Prostate gland (tissue), 2 donors: ENCODE results near the gene RALGPS2. TPM values are rescaled to one million over a fixed set of nuclear protein-coding genes. Genes with fewer than 3 reads are reported as not detected.
"Not testable (repeated sequence)": the region's sequence is repeated elsewhere in the genome, so short reads cannot be mapped to it uniquely, and the experiment has no call there.

ENCODE experiments used
- DNase-seq: peaks from one replicate; pipeline ENCODE4 v3.0.0-alpha.2; 2019; ENCODE audit warnings: low spot score
- H3K27ac ChIP-seq, 2 donors: fragments of 200-600 bp; sonication (generic); 2 replicates each; pipeline ENCODE4 v1.5.1; 2017 to 2019
- H3K27me3 ChIP-seq: fragments of 200-600 bp; sonication (generic); replicated peaks from 2 replicates; pipeline ENCODE4 v1.5.1; 2019; ENCODE audit not compliant: insufficient read depth
- H3K36me3 ChIP-seq, 2 donors: fragments of 200-600 bp; sonication (generic); 1 replicate in 1 of 2; 2 replicates in 1 of 2; pipeline versions ENCODE4 v1.5.1 to v1.8.1; 2017 to 2019
- H3K4me1 ChIP-seq: fragments of 200-600 bp; sonication (generic); replicated peaks from 2 replicates; pipeline ENCODE4 v1.5.1; 2019
- H3K4me3 ChIP-seq, 2 donors: fragments of 200-600 bp; sonication (generic); 2 replicates each; pipeline ENCODE4 v1.5.1; 2017 to 2019
- H3K9me3 ChIP-seq: fragments of 200-600 bp; sonication (generic); 2 replicates; pipeline ENCODE4 v1.5.1; 2017
- CTCF ChIP-seq, 4 experiments: fragments of 200-600 bp in 2 of 4; fragments of 450-650 bp in 2 of 4; sonication (generic) in 2 of 4; IDR thresholded peaks; 1 replicate in 3 of 4; 2 replicates in 1 of 4; pipeline ENCODE4 v1.5.1; 2016 to 2019; ENCODE audit warnings: antibody characterized with exemption in 4 of 4, mild to moderate bottlenecking in 2 of 4, moderate library complexity in 2 of 4
- POLR2A ChIP-seq: fragments of 450-650 bp; IDR thresholded peaks from one replicate; pipeline ENCODE4 v1.6.1; 2016; ENCODE audit warnings: antibody characterized with exemption, mild to moderate bottlenecking
- POLR2AphosphoS5 ChIP-seq: sonication (generic); formaldehyde crosslinking; IDR thresholded peaks from one replicate; pipeline ENCODE4 v1.6.1; 2017; ENCODE audit warnings: antibody characterized with exemption
- WGBS: methylation state at CpG from one replicate; pipeline ENCODE4 v1.1.5; 2018; 5-methylcytosine and 5-hydroxymethylcytosine counted together
- intact Hi-C: fragments of 100-400 bp; cut with DNase I; formaldehyde crosslinking; loops from one replicate; pipeline ENCODE4 v1.14.2; 2022
- total RNA-seq, 2 donors: library from RNA; depleted of rRNA; stranded (reverse); fragments of >200 nt; gene quantifications; one replicate each; pipeline ENCODE4 v1.1.0, GENCODE V29; 2016

RALGPS2 gene
- total RNA-seq, 2 donors from 2014 or later: 25.6 to 26.2 TPM

- no peak overlapping the region for H3K27ac ChIP-seq
- H3K36me3 ChIP-seq: no peaks in the 10 kb centered on the region
- peak; percentile 33 for DNase-seq
- intact Hi-C loops: no loop called here
- no peaks in the 10 kb centered on the region for H3K27me3 ChIP-seq
- H3K9me3 ChIP-seq: no peaks in the 10 kb centered on the region
- H3K4me3 ChIP-seq: no peak overlapping the region
- H3K4me1 ChIP-seq: no peaks in the 10 kb centered on the region
- TF ChIP-seq CTCF (IDR thresholded peaks at IDR 0.05) (no peak), POLR2A (no peak), POLR2AphosphoS5 (no peak)
- WGBS: 37% methylated on average over 17 of the region's 17 CpGs
Observed at GRCh38 chr1:178945763-178946266, 220.8 kb downstream of the RALGPS2 start.

GRCh38 chr1:178946416-178946815 lies 221.4 kb downstream of the RALGPS2 start:
- Histone ChIP-seq H3K27ac (no peak overlapping the region), H3K36me3 (no peaks in the 10 kb centered on the region), H3K4me3 (no peak overlapping the region), H3K9me3 (no peaks in the 10 kb centered on the region), H3K27me3 (no peaks in the 10 kb centered on the region), H3K4me1 (no peaks in the 10 kb centered on the region)
- intact Hi-C loops: no loop called here
- 85% methylated on average over 13 of the region's 13 CpGs for WGBS
- TF ChIP-seq POLR2A: no peak
- TF ChIP-seq POLR2AphosphoS5: no peak
- no peak for TF ChIP-seq CTCF (IDR thresholded peaks at IDR 0.05)
- no peak for DNase-seq

- Histone ChIP-seq H3K27me3 (no peaks in the 10 kb centered on the region), H3K36me3 (no peaks in the 10 kb centered on the region), H3K4me1 (no peaks in the 10 kb centered on the region), H3K4me3 (no peak overlapping the region), H3K27ac (no peak overlapping the region), H3K9me3 (no peaks in the 10 kb centered on the region)
- no peak for TF ChIP-seq CTCF (IDR thresholded peaks at IDR 0.05)
- TF ChIP-seq POLR2AphosphoS5: no peak
- no peak for TF ChIP-seq POLR2A
- no peak for DNase-seq
- intact Hi-C loops: no loop called here
- 93% methylated on average over 4 of the region's 4 CpGs for WGBS
Observed at GRCh38 chr1:178946855-178947676, 222.0 kb downstream of the RALGPS2 start.

- Histone ChIP-seq H3K9me3 (no peaks in the 10 kb centered on the region), H3K36me3 (no peaks in the 10 kb centered on the region), H3K4me3 (no peak overlapping the region), H3K4me1 (no peaks in the 10 kb centered on the region), H3K27ac (no peak overlapping the region), H3K27me3 (no peaks in the 10 kb centered on the region)
- no peak for TF ChIP-seq CTCF (IDR thresholded peaks at IDR 0.05)
- no peak for TF ChIP-seq POLR2AphosphoS5
- no peak for TF ChIP-seq POLR2A
- DNase-seq: no peak
- 71% methylated on average over 3 of the region's 3 CpGs for WGBS
- intact Hi-C loops: no loop called here
Observed at GRCh38 chr1:178947677-178947981, 222.6 kb downstream of the RALGPS2 start.

GRCh38 chr1:178948676-178949075 lies 223.6 kb downstream of the RALGPS2 start:
- Histone ChIP-seq H3K4me1 (no peaks in the 10 kb centered on the region), H3K27me3 (no peaks in the 10 kb centered on the region), H3K9me3 (no peaks in the 10 kb centered on the region), H3K4me3 (no peak overlapping the region), H3K27ac (no peak overlapping the region), H3K36me3 (no peaks in the 10 kb centered on the region)
- intact Hi-C loops: no loop called here
- WGBS: 83% methylated on average over 4 of the region's 4 CpGs
- TF ChIP-seq CTCF (IDR thresholded peaks at IDR 0.05) (no peak), POLR2A (no peak), POLR2AphosphoS5 (no peak)
- DNase-seq: no peak

- DNase-seq, H3K36me3 ChIP-seq, H3K4me1 ChIP-seq, H3K4me3 ChIP-seq, H3K9me3 ChIP-seq, H3K27ac ChIP-seq, H3K27me3 ChIP-seq: not testable (repeated sequence)
- intact Hi-C loops: loop anchor here (5.0 kb wide), 1 partner anchor 78 kb away; the partner anchor contains the start of gene ANGPTL1
- 85% methylated on average over 4 of the region's 4 CpGs for WGBS
Observed at GRCh38 chr1:178949866-178950265, 224.8 kb downstream of the RALGPS2 start.
